Neural progenitor cell (in vitro differentiated cells): ENCODE results near the gene SPDYE1. TPM values are rescaled to one million over a fixed set of nuclear protein-coding genes. Genes with fewer than 3 reads are reported as not detected.
A peak's percentile ranks its signal among the peaks of the same experiment; 100 is the strongest.
"Not testable (repeated sequence)": the region's sequence is repeated elsewhere in the genome, so short reads cannot be mapped to it uniquely, and the experiment has no call there.

Experiments used
- DNase-seq: peaks from one replicate; pipeline ENCODE4 v3.0.0-alpha.2; 2016; ENCODE audit warnings: low spot score
- H2AFZ ChIP-seq: fragments of 200-600 bp; sonication (generic); replicated peaks from 2 replicates; pipeline ENCODE4 v1.6.1; 2016; ENCODE audit warnings: antibody characterized with exemption
- H3F3A ChIP-seq: fragments of 200-600 bp; sonication (generic); 2 replicates; pipeline ENCODE4 v1.6.1; 2016; ENCODE audit warnings: antibody characterized with exemption, low read depth
- H3K27ac ChIP-seq: fragments of 200-600 bp; sonication (generic); 2 replicates; pipeline ENCODE4 v1.5.1; 2016; ENCODE audit warnings: mild to moderate bottlenecking
- H3K27me3 ChIP-seq: fragments of 200-600 bp; sonication (generic); 2 replicates; pipeline ENCODE4 v1.6.1; 2016; ENCODE audit warnings: mild to moderate bottlenecking, moderate library complexity
- H3K36me3 ChIP-seq: fragments of 200-600 bp; sonication (generic); 2 replicates; pipeline ENCODE4 v1.5.1; 2016
- H3K4me1 ChIP-seq: fragments of 200-600 bp; sonication (generic); 2 replicates; pipeline ENCODE4 v1.6.1; 2016; ENCODE audit warnings: mixed run types
- H3K4me2 ChIP-seq: fragments of 200-600 bp; sonication (generic); 2 replicates; pipeline ENCODE4 v1.6.1; 2016
- H3K4me3 ChIP-seq: fragments of 200-600 bp; sonication (generic); 2 replicates; pipeline ENCODE4 v1.5.1; 2016
- H3K79me2 ChIP-seq: fragments of 200-600 bp; sonication (generic); 2 replicates; pipeline ENCODE4 v1.6.1; 2016; ENCODE audit warnings: low read depth
- H3K9ac ChIP-seq: fragments of 200-600 bp; sonication (generic); 2 replicates; pipeline ENCODE4 v1.6.1; 2016
- H3K9me3 ChIP-seq: fragments of 200-600 bp; sonication (generic); 2 replicates; pipeline ENCODE4 v1.5.1; 2016; ENCODE audit warnings: low read depth
- H4K20me1 ChIP-seq: fragments of 200-600 bp; sonication (generic); 2 replicates; pipeline ENCODE4 v1.6.1; 2016; ENCODE audit warnings: low read depth
- H3K27ac Mint-ChIP-seq: 3 replicates; pipeline ENCODE4 v1.8.0; 2021; ENCODE audit warnings: mixed read lengths
- H3K27me3 Mint-ChIP-seq: 2 replicates; pipeline ENCODE4 v1.8.0; 2022; ENCODE audit warnings: low read depth, mild to moderate bottlenecking, inconsistent platforms, moderate library complexity, mixed read lengths; ENCODE audit not compliant: insufficient read depth
- H3K36me3 Mint-ChIP-seq: 3 replicates; pipeline ENCODE4 v1.8.0; 2021; ENCODE audit warnings: mixed read lengths
- H3K4me1 Mint-ChIP-seq: 3 replicates; pipeline ENCODE4 v1.8.0; 2021; ENCODE audit warnings: mixed read lengths
- H3K4me3 Mint-ChIP-seq: 3 replicates; pipeline ENCODE4 v1.8.0; 2021; ENCODE audit warnings: mild to moderate bottlenecking, moderate library complexity, mixed read lengths
- H3K9me3 Mint-ChIP-seq: 3 replicates; pipeline ENCODE4 v1.8.0; 2020; ENCODE audit warnings: mixed read lengths
- CTCF ChIP-seq: fragments of 200-600 bp; sonication (generic); IDR thresholded peaks from 2 replicates; pipeline ENCODE4 v1.5.1; 2017; ENCODE audit warnings: antibody characterized with exemption, mild to moderate bottlenecking
- EZH2 ChIP-seq: fragments of 200-600 bp; sonication (generic); IDR thresholded peaks from 2 replicates; pipeline ENCODE4 v1.6.1; 2017; ENCODE audit warnings: antibody characterized with exemption, mild to moderate bottlenecking, moderate library complexity
- EZH2phosphoT487 ChIP-seq: fragments of 200-600 bp; sonication (generic); IDR thresholded peaks from 2 replicates; pipeline ENCODE4 v1.6.1; 2017; ENCODE audit warnings: antibody characterized with exemption
- total RNA-seq: library from RNA; depleted of rRNA; stranded (reverse); fragments of >200 nt; gene quantifications from 2 replicates; pipeline ENCODE4 v1.2.3, GENCODE V29; 2015; ENCODE audit warnings: low replicate concordance

The SPDYE1 gene
- not detected in 2 replicates for total RNA-seq

GRCh38 chr7:43997532-43997931 lies at the start of gene SPDYE1:
Gene SPDYE1, plus strand, starts transcription at chr7:43997897. Its CDS starts 2,053 bp downstream, at chr7:43999950.
- not testable (repeated sequence) for H3F3A ChIP-seq, H3K9me3 Mint-ChIP-seq, H3K36me3 Mint-ChIP-seq, H3K9me3 ChIP-seq, H3K27me3 Mint-ChIP-seq, H4K20me1 ChIP-seq, H3K27ac Mint-ChIP-seq, H3K4me2 ChIP-seq, DNase-seq, H3K4me3 ChIP-seq, H3K36me3 ChIP-seq, H3K27me3 ChIP-seq, H3K4me1 Mint-ChIP-seq, H3K4me1 ChIP-seq, H3K79me2 ChIP-seq, H3K9ac ChIP-seq, H3K27ac ChIP-seq, H2AFZ ChIP-seq, H3K4me3 Mint-ChIP-seq

- Histone ChIP-seq H3K79me2 (no peaks in the 10 kb centered on the region), H3F3A (no peaks in the 10 kb centered on the region), H3K27me3 (no peaks in the 10 kb centered on the region), H3K36me3 (no peaks in the 10 kb centered on the region), H4K20me1 (no peaks in the 10 kb centered on the region), H3K4me2 (no peak overlapping the region), H3K27ac (no peak overlapping the region), H3K4me1 (no peaks in the 10 kb centered on the region), H3K9me3 (no peaks in the 10 kb centered on the region), H3K9ac (no peak overlapping the region), H2AFZ (no peak overlapping the region), H3K4me3 (no peak overlapping the region)
- peaks cover 9% of the 10 kb centered on the region for H3K36me3 Mint-ChIP-seq
- no peak for DNase-seq
- TF ChIP-seq CTCF (no peak), EZH2phosphoT487 (no peak), EZH2 (no peak)
- H3K4me1 Mint-ChIP-seq = no peaks in the 10 kb centered on the region
- peaks cover 4% of the 10 kb centered on the region for H3K27me3 Mint-ChIP-seq
- H3K4me3 Mint-ChIP-seq = no peak overlapping the region
- no peaks in the 10 kb centered on the region for H3K9me3 Mint-ChIP-seq
- H3K27ac Mint-ChIP-seq = no peak overlapping the region
Observed at GRCh38 chr7:43952028-43952427, 45.7 kb upstream of the SPDYE1 start.

- Histone ChIP-seq H3K4me3 (no peak overlapping the region), H3K27me3 (no peaks in the 10 kb centered on the region), H4K20me1 (no peaks in the 10 kb centered on the region), H3K79me2 (no peaks in the 10 kb centered on the region), H3K36me3 (no peaks in the 10 kb centered on the region), H2AFZ (no peak overlapping the region), H3K4me1 (no peaks in the 10 kb centered on the region), H3K9me3 (no peaks in the 10 kb centered on the region), H3K27ac (no peak overlapping the region), H3F3A (no peaks in the 10 kb centered on the region), H3K4me2 (no peak overlapping the region), H3K9ac (no peak overlapping the region)
- H3K4me3 Mint-ChIP-seq = no peak overlapping the region
- no peak for DNase-seq
- no peak for TF ChIP-seq EZH2
- TF ChIP-seq EZH2phosphoT487 = no peak
- TF ChIP-seq CTCF = no peak
- H3K27me3 Mint-ChIP-seq = peaks cover 4% of the 10 kb centered on the region
- no peaks in the 10 kb centered on the region for H3K4me1 Mint-ChIP-seq
- H3K27ac Mint-ChIP-seq = no peak overlapping the region
- H3K9me3 Mint-ChIP-seq = no peaks in the 10 kb centered on the region
- H3K36me3 Mint-ChIP-seq = peaks cover 9% of the 10 kb centered on the region
Observed at GRCh38 chr7:43953071-43953470, 44.6 kb upstream of the SPDYE1 start.

GRCh38 chr7:43954524-43955228 lies 43.0 kb upstream of the SPDYE1 start:
- Histone ChIP-seq H4K20me1 (no peaks in the 10 kb centered on the region), H3K4me3 (no peak overlapping the region), H3K4me2 (no peak overlapping the region), H3K9me3 (no peaks in the 10 kb centered on the region), H3K79me2 (no peaks in the 10 kb centered on the region), H3K9ac (no peak overlapping the region), H3F3A (no peaks in the 10 kb centered on the region), H3K4me1 (no peaks in the 10 kb centered on the region), H3K27me3 (no peaks in the 10 kb centered on the region), H2AFZ (no peak overlapping the region), H3K36me3 (no peaks in the 10 kb centered on the region), H3K27ac (no peak overlapping the region)
- Mint-ChIP-seq H3K9me3 (no peaks in the 10 kb centered on the region), H3K27me3 (peaks cover 4% of the 10 kb centered on the region), H3K4me3 (no peak overlapping the region), H3K4me1 (no peaks in the 10 kb centered on the region), H3K27ac (peak overlapping the region; percentile 50), H3K36me3 (peaks cover 13% of the 10 kb centered on the region)
- peak; percentile 64 for DNase-seq
- peak; percentile 61 for TF ChIP-seq CTCF
- TF ChIP-seq EZH2 = no peak
